Fibroblast of lung (primary cell): ENCODE measurements around the gene OR2AT4. TPM values are rescaled to one million over a fixed set of nuclear protein-coding genes. Genes with fewer than 3 reads are reported as not detected.

Source experiments
- DNase-seq, 2 donors: peaks; one replicate each; pipeline versions ENCODE4 v3.0.0 to v3.0.0-alpha.2; 2010; ENCODE audit warnings: low read depth in 2 of 2
- H2AFZ ChIP-seq: 2 replicates; pipeline ENCODE4 v1.5.1; 2012; ENCODE audit warnings: low read length, control low read depth, inconsistent platforms
- H3K27ac ChIP-seq: 2 replicates; pipeline ENCODE4 v1.5.1; 2011; ENCODE audit warnings: low read length, control low read depth; ENCODE audit not compliant: insufficient read depth
- H3K27me3 ChIP-seq: 2 replicates; pipeline ENCODE4 v1.5.1; 2011; ENCODE audit warnings: mild to moderate bottlenecking, low read length; ENCODE audit not compliant: control insufficient read depth, insufficient read depth
- H3K36me3 ChIP-seq: 2 replicates; pipeline ENCODE4 v1.5.1; 2011; ENCODE audit warnings: low read length; ENCODE audit not compliant: control insufficient read depth, insufficient read depth
- H3K4me1 ChIP-seq: 2 replicates; pipeline ENCODE4 v1.5.1; 2011; ENCODE audit warnings: low read length; ENCODE audit not compliant: control insufficient read depth, insufficient read depth; ENCODE audit errors: extremely low read depth
- H3K4me2 ChIP-seq: 2 replicates; pipeline ENCODE4 v1.5.1; 2011; ENCODE audit warnings: low read length, control low read depth; ENCODE audit not compliant: insufficient read depth; ENCODE audit errors: extremely low read depth
- H3K4me3 ChIP-seq, 4 experiments: fragments of 200-600 bp in 1 of 4; sonication (generic) in 1 of 4; replicated peaks in 1 of 4; 2 replicates each; pipeline ENCODE4 v1.5.1; 2011 to 2016; ENCODE audit warnings: low read length in 4 of 4, low read depth in 3 of 4, mild to moderate bottlenecking in 3 of 4, control low read depth in 2 of 4, inconsistent platforms in 1 of 4, mixed read lengths in 1 of 4; ENCODE audit not compliant: insufficient read depth in 1 of 4; ENCODE audit errors: control extremely low read depth in 1 of 4
- H3K79me2 ChIP-seq: 2 replicates; pipeline ENCODE4 v1.5.1; 2012; ENCODE audit warnings: mild to moderate bottlenecking, low read length, inconsistent platforms; ENCODE audit not compliant: control insufficient read depth, insufficient read depth
- H3K9ac ChIP-seq: 2 replicates; pipeline ENCODE4 v1.5.1; 2011; ENCODE audit warnings: mild to moderate bottlenecking, low read length, control low read depth; ENCODE audit not compliant: insufficient read depth
- H3K9me3 ChIP-seq: 2 replicates; pipeline ENCODE4 v1.5.1; 2012; ENCODE audit warnings: low read depth, low read length; ENCODE audit not compliant: control insufficient read depth, insufficient read depth
- H4K20me1 ChIP-seq: 2 replicates; pipeline ENCODE4 v1.5.1; 2011; ENCODE audit warnings: low read length; ENCODE audit not compliant: control insufficient read depth, insufficient read depth; ENCODE audit errors: extremely low read depth
- EZH2 ChIP-seq: IDR thresholded peaks from 2 replicates; pipeline ENCODE4 v1.5.1; 2012; ENCODE audit warnings: low read length, control low read depth, mild to moderate bottlenecking; ENCODE audit errors: missing control alignments
- polyA plus RNA-seq, 2 donors: library from polyadenylated mRNA; depleted of rRNA in 1 of 2; stranded (reverse) in 1 of 2; unstranded in 1 of 2; fragments of >200 nt; gene quantifications; 2 replicates each; pipeline ENCODE4 v1.2.1, GENCODE V29; 2011 to 2012; ENCODE audit warnings: missing spikeins in 1 of 2
- total RNA-seq: library from RNA; depleted of rRNA; stranded (reverse); fragments of >200 nt; gene quantifications from 2 replicates; pipeline ENCODE4 v1.2.1, GENCODE V29; 2014
- TF ChIP-seq, protein P1 (sequence below), 2 donors: IDR thresholded peaks in 1 of 2; conservative IDR thresholded peaks in 1 of 2; 1 replicate in 1 of 2; 2 replicates in 1 of 2; pipeline ENCODE4 v1.5.1; 2011 to 2012; ENCODE audit warnings: low read length in 2 of 2, control low read depth in 1 of 2, inconsistent platforms in 1 of 2, low read depth in 1 of 2, mild to moderate bottlenecking in 1 of 2

The OR2AT4 gene
- total and polyA plus RNA-seq, 2 donors (not counting 1 experiment from before 2014, with no cell fraction given), result not detected

DNA sequence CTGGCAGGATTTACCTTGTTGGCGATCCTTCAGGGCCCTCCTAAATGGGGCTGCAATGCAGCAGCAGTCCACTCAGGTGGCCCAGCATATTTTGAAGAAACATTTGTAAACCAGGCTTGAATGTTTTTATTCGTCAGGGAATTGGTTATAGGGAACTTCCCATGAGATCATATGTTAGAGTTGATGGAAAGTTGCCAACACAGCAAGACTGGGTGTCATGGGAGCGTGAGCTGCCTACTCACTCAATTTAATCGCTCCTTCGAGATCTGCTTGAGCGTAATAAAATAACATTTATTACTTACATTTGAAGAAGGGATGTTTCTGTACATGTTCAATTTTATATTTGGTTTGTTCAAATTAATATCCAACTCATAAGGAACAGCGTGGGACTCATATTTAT, 19.4 kb downstream of the OR2AT4 start:
- Histone ChIP-seq H3K27ac (no peak overlapping the region), H3K9me3 (no peaks in the 10 kb centered on the region), H4K20me1 (no peaks in the 10 kb centered on the region), H3K4me2 (no peak overlapping the region), H3K27me3 (peaks cover 21% of the 10 kb centered on the region), H3K4me1 (no peaks in the 10 kb centered on the region), H3K9ac (no peak overlapping the region), H2AFZ (no peak overlapping the region), H3K79me2 (no peaks in the 10 kb centered on the region), H3K4me3 (no peak overlapping the region), H3K36me3 (no peaks in the 10 kb centered on the region)
- no peak for TF ChIP-seq EZH2
- no peak for DNase-seq

DNA sequence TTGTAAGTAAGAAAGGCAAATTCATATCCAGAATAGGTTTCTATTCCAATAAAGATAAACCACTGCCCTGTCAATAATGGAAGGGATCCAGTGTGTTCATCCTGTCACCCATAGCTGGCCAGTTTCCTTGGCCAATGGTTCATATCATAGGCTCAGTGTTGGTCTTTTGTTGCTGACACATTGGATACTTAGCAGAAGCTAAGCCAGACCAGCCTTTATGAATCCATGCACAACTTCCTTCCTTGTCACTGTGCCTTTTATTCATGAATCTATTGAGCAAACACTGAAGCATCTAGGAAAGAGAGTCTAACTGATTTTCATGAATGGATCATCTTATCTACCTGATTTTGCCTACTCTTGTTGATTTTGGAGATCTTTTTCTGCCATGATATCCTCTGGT, 20.0 kb downstream of the OR2AT4 start:
- no peak for DNase-seq
- Histone ChIP-seq H3K27me3 (peaks cover 23% of the 10 kb centered on the region), H3K9me3 (no peaks in the 10 kb centered on the region), H3K27ac (no peak overlapping the region), H3K9ac (no peak overlapping the region), H4K20me1 (no peaks in the 10 kb centered on the region), H3K4me3 (no peak overlapping the region), H3K79me2 (no peaks in the 10 kb centered on the region), H3K4me2 (no peak overlapping the region), H3K36me3 (no peaks in the 10 kb centered on the region), H3K4me1 (no peaks in the 10 kb centered on the region), H2AFZ (no peak overlapping the region)
- TF ChIP-seq, protein P1, sequence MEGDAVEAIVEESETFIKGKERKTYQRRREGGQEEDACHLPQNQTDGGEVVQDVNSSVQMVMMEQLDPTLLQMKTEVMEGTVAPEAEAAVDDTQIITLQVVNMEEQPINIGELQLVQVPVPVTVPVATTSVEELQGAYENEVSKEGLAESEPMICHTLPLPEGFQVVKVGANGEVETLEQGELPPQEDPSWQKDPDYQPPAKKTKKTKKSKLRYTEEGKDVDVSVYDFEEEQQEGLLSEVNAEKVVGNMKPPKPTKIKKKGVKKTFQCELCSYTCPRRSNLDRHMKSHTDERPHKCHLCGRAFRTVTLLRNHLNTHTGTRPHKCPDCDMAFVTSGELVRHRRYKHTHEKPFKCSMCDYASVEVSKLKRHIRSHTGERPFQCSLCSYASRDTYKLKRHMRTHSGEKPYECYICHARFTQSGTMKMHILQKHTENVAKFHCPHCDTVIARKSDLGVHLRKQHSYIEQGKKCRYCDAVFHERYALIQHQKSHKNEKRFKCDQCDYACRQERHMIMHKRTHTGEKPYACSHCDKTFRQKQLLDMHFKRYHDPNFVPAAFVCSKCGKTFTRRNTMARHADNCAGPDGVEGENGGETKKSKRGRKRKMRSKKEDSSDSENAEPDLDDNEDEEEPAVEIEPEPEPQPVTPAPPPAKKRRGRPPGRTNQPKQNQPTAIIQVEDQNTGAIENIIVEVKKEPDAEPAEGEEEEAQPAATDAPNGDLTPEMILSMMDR (conservative IDR thresholded peaks at IDR 0.05 in 1 of 2, IDR thresholded peaks at IDR 0.05 in 1 of 2; ENCODE audit: low read depth in 1 of 2, low read length in 2 of 2), result no peak
- TF ChIP-seq EZH2, result no peak

DNA sequence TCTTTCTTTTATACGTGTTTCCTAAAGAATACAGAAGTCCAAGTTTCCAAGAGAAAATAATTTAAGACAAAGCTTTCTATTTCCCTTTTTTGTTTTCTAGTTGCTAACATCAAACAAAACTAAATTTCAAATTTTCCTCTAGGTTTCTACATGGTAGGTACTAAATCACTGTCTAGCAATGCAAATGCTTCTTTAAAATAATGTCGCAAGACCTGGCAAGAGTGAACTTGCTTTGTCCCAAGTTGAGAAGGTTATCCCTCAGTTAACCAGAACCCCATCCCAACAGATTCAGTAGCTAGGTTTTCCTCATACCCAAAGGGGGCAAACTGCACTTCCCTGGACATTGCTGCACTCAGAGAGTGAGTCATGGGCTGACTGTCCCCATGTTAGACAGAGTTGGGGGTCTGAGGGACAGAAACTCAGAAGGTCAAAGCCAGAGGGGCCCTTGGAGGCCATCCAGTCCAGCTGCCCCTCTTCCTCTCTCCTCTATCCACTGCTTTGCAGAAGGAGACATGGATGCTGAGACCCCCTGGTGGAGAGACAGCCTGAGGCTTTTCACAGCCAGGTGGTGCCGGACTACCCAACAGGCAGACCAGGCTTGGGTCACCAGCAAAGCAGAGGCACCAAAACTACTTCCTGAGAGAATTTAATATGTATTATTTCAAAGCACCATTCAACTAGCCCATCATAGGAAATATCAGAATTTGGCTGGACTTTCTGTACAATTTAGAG, 23.1 kb downstream of the OR2AT4 start:
- H3K4me3 ChIP-seq, result no peak overlapping the region
- H3K9me3 ChIP-seq, result no peaks in the 10 kb centered on the region
- no peak overlapping the region for H3K4me2 ChIP-seq
- H4K20me1 ChIP-seq, result no peaks in the 10 kb centered on the region
- H3K27me3 ChIP-seq, result peaks cover 30% of the 10 kb centered on the region
- TF ChIP-seq, protein P1 (conservative IDR thresholded peaks at IDR 0.05 in 1 of 2, IDR thresholded peaks at IDR 0.05 in 1 of 2; ENCODE audit: low read depth in 1 of 2, low read length in 2 of 2), result no peak
- no peak for TF ChIP-seq EZH2
- H2AFZ ChIP-seq, result no peak overlapping the region
- H3K9ac ChIP-seq, result no peak overlapping the region
- no peaks in the 10 kb centered on the region for H3K36me3 ChIP-seq
- no peak overlapping the region for H3K27ac ChIP-seq
- DNase-seq, result no peak
- H3K4me1 ChIP-seq, result no peaks in the 10 kb centered on the region
- H3K79me2 ChIP-seq, result no peaks in the 10 kb centered on the region
